ENCODE results near the gene NXPH3. TPM values are rescaled to one million over a fixed set of nuclear protein-coding genes. Genes with fewer than 3 reads are reported as not detected.

The NXPH3 gene
- total and polyA plus RNA-seq, 2 donors (not counting 3 experiments of a cell fraction or from before 2014, with no cell fraction given): 1.7 to 2.0 TPM

DNA sequence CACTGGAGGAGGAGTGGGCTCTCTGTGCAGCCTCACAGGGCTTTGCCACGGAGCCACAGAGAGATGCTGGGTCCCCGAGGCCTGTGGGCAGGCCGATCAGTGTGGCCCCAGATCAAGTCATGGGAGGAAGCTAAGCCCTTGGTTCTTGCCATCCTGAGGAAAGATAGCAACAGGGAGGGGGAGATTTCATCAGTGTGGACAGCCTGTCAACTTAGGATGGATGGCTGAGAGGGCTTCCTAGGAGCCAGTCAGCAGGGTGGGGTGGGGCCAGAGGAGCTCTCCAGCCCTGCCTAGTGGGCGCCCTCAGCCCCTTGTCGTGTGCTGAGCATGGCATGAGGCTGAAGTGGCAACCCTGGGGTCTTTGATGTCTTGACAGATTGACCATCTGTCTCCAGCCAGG lies 3.9 kb downstream of the NXPH3 start:
- no TSS peak for BruUV-seq (replicated peaks)
- intact Hi-C loops (cut with micrococcal nuclease): no loop called here

More for the DNA sequence above, 3.9 kb downstream of the NXPH3 start:
- no peaks in the 10 kb centered on the region for H3K27me3 ChIP-seq (ENCODE audit: control insufficient read depth in 2 of 2, insufficient read depth in 2 of 2, low read length in 2 of 2)
- no peaks in the 10 kb centered on the region for H3K79me2 ChIP-seq (ENCODE audit: control insufficient read depth, insufficient read depth, low read length)
- no peak for TF ChIP-seq POLR2AphosphoS5 (IDR thresholded peaks at IDR 0.05; ENCODE audit: insufficient read depth, low read depth, low read length)
- TF ChIP-seq EZH2 (IDR thresholded peaks at IDR 0.05; ENCODE audit: borderline replicate concordance, low read depth, low read length, severe bottlenecking): no peak
- TF ChIP-seq FOS (IDR thresholded peaks at IDR 0.05; ENCODE audit: borderline replicate concordance, insufficient read depth, low read length): no peak
- no peak for TF ChIP-seq POLR2A (IDR thresholded peaks at IDR 0.05; ENCODE audit: low read depth, low read length)
- TF ChIP-seq, protein P1, sequence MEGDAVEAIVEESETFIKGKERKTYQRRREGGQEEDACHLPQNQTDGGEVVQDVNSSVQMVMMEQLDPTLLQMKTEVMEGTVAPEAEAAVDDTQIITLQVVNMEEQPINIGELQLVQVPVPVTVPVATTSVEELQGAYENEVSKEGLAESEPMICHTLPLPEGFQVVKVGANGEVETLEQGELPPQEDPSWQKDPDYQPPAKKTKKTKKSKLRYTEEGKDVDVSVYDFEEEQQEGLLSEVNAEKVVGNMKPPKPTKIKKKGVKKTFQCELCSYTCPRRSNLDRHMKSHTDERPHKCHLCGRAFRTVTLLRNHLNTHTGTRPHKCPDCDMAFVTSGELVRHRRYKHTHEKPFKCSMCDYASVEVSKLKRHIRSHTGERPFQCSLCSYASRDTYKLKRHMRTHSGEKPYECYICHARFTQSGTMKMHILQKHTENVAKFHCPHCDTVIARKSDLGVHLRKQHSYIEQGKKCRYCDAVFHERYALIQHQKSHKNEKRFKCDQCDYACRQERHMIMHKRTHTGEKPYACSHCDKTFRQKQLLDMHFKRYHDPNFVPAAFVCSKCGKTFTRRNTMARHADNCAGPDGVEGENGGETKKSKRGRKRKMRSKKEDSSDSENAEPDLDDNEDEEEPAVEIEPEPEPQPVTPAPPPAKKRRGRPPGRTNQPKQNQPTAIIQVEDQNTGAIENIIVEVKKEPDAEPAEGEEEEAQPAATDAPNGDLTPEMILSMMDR (IDR thresholded peaks at IDR 0.05; ENCODE audit: extremely low read depth in 1 of 2, insufficient read depth in 1 of 2, low read depth in 1 of 2, low read length in 2 of 2): no peak
- TF ChIP-seq GATA2 (IDR thresholded peaks at IDR 0.05; ENCODE audit: insufficient read depth, insufficient read length, low read depth, low read length): no peak
- TF ChIP-seq MYC (IDR thresholded peaks at IDR 0.05; ENCODE audit: low read depth, low read length): no peak
- TF ChIP-seq, protein P2, sequence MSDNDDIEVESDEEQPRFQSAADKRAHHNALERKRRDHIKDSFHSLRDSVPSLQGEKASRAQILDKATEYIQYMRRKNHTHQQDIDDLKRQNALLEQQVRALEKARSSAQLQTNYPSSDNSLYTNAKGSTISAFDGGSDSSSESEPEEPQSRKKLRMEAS (IDR thresholded peaks at IDR 0.05; ENCODE audit: insufficient read depth, insufficient read length): no peak
- no peak for TF ChIP-seq JUN (IDR thresholded peaks at IDR 0.05; ENCODE audit: borderline replicate concordance, insufficient read depth, insufficient read length, low read depth)
- DNase-seq (ENCODE audit: low read depth, low spot score): no peak
- H3K36me3 ChIP-seq (ENCODE audit: control insufficient read depth in 2 of 2, extremely low read depth in 1 of 2, insufficient read depth in 2 of 2, low read length in 2 of 2): no peaks in the 10 kb centered on the region
- no peaks in the 10 kb centered on the region for H3K9me3 ChIP-seq (replicated peaks; ENCODE audit: control insufficient read depth, insufficient read depth, low read length)
- no peaks in the 10 kb centered on the region for H4K20me1 ChIP-seq (replicated peaks; ENCODE audit: control insufficient read depth, extremely low read depth, insufficient read depth, low read length)
- no peak overlapping the region for H3K9ac ChIP-seq (replicated peaks; ENCODE audit: extremely low read depth, insufficient read depth, low read length)
- peaks cover 13% of the 10 kb centered on the region for H3K4me1 ChIP-seq (ENCODE audit: control insufficient read depth, extremely low read depth, insufficient read depth, low read length)
- ChIA-PET CTCF (interaction anchor here (0.8 kb wide), 1 partner anchor 9 kb away, joined by 4 read pairs; no protein-coding TSS in a partner anchor), POLR2A (no interaction called here)
- no peak overlapping the region for H3K4me3 ChIP-seq (replicated peaks in 1 of 3; ENCODE audit: insufficient read depth in 1 of 3, low read depth in 1 of 3, low read length in 3 of 3)
- no peak overlapping the region for H3K27ac ChIP-seq (ENCODE audit: insufficient read depth, low read depth, low read length)
- no peak for FAIRE-seq
- H3K9me1 ChIP-seq (replicated peaks; ENCODE audit: control insufficient read depth, extremely low read depth, insufficient read depth, low read length): no peaks in the 10 kb centered on the region
- H2AFZ ChIP-seq (ENCODE audit: low read depth, low read length): no peak overlapping the region
- no peak overlapping the region for H3K4me2 ChIP-seq (ENCODE audit: insufficient read depth, low read length)
- dilution Hi-C loops (cut with MboI; ENCODE audit: extremely low pct_ligation_motif_present, low sequenced_read_pairs): no loop called here

Data from endothelial cell of umbilical vein (primary cell).